NCI-H345 (cell line): Measurements from ENCODE around the gene AP5S1.
"Not testable (repeated sequence)": the region's sequence is repeated elsewhere in the genome, so short reads cannot be mapped to it uniquely, and the experiment has no call there.

Experiments used
- DNase-seq: peaks from one replicate; lab custom pipeline; 2025; lab: John Stamatoyannopoulos, UW

The AP5S1 gene

DNA sequence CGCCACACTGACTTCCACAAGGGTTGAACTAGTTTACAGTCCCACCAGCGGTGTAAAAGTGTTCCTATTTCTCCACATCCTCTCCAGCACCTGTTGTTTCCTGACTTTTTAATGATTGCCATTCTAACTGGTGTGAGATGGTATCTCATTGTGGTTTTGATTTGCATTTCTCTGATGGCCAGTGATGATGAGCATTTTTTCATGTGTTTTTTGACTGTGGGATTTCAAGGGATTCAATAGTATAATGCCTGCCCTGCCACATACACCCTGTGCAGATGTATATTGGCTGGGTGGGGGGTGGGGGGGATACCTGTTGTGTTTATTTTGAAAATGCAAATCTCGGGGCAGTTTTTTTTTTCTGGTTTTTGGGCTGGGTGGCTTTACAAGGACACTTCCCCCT, 26.2 kb upstream of the AP5S1 start:
- not testable (repeated sequence) for DNase-seq

DNA sequence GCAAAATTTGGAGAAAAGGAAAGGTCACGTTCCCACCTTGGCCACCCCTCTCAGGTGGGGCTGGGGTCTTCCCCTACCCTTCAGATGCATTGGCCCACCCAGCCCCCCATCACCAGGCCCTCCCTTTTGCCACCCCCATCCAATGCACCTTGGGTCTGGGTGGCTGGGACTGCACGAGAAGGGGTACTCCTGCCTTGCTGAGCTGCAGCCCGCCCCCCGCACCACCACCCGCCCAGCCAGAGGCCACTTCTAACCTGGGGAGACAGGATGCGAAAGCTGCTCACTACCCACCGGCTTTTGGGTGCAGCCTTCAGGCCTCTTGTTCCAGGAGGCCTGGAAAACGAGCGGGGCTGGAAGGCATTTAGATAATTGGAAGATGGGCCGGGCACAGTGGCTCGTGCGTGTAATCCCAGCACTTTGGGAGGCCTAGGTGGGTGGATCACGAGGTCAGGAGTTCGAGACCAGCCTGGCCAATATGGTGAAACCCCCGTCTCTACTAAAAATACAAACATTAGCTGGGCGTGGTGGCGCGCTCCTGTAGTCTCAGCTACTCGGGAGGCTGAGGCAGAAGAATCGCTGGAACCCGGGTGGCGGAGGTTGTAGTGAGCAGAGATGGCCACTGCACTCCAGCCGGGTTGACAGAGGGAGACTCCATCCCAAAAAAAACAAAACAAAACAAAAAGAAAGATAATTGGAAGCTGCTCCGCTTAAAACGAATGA, 25.5 kb upstream of the AP5S1 start:
- DNase-seq: no peak

DNA sequence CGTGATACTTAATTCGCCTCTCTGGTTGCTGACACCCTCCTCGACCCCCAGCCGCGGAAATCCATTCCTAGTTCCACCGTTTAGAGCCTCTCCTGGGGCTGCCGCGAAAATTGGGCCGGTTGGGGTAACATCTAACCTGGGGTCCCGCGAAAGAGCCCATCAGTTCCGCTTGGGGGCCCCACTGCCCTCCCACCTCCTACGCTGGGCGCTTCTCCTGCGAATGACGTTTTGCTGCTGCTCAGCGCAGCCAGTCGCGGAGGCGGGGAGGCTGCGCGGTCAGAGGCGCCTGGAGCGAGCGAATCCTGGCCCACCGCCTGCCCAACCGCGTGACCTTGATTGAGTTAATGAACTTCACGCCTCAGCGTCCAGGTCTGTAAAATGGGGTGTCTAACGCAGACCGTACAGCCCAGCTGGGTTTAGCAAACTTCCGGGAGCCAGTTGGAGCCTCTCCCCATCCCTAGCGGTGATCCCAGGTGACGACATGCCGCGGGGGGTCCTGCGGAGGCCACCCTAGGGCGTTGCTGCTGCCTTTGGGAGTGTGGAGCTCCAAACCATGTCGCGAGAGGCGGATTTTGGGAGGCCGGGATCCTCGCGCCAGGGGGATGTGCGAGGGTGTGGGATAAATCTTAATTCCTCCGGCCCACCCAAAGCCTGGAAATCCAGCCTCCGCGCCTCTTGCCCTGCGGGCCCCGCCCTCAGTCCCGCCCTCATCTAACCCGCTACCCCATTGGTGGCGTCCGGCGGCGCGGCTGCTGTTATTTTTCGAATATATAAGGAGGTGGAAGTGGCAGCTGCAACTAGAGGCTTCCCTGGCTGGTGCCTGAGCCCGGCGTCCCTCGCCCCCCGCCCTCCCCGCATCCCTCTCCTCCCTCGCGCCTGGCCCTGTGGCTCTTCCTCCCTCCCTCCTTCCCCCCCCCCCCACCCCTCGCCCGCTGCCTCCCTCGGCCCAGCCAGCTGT, 24.6 kb upstream of the AP5S1 start, which contains the start of gene CDC25B:
TSS of gene CDC25B (plus strand) at position 800 of the 958 bp plus-strand sequence. CDS start 222 bp downstream, outside the sequence.
- DNase-seq: peak; percentile 98

DNA sequence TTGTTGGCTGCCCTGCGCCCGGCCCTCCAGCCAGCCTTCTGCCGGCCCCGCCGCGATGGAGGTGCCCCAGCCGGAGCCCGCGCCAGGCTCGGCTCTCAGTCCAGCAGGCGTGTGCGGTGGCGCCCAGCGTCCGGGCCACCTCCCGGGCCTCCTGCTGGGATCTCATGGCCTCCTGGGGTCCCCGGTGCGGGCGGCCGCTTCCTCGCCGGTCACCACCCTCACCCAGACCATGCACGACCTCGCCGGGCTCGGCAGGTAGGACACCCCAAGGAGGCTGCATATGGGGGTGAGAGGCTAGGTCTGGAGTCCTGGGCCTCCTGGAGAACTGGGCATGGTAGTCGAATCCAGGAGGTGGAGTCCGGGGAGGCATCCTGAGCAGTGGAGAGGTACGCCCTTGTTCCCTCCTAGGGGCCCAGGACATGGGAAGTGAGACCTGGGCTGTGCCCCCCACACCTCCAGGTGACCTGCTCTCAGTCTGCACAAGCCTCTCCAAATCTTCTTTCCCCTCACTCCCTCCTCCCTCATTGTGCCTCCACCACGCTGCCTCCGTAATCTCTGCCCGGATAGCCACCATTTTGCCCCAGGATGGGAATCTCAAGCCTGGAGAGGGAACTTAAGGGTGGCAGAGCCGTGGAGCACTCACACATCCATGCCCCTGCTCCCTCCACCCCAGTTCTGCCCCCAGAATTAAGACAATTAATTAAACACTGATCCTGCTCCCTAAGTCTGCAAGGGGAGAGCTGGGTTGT, 23.7 kb upstream of the AP5S1 start:
- DNase-seq: no peak

DNA sequence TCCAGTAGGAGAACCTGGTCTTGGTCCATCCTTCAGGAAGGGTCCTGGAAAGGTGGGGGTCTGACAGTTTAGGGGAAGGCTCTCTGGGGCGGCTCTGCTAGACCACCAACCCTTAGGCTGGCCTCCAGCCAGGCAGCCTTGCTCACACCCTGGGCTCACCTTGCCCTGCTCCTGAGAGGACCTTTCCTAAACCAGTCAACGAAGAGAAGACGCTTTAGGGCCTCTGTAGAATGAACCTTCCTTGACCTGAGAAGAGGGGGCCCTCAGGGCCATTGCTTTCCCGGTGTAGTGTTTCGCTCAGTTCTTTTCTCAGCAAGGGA, 23.2 kb upstream of the AP5S1 start:
- no peak for DNase-seq

DNA sequence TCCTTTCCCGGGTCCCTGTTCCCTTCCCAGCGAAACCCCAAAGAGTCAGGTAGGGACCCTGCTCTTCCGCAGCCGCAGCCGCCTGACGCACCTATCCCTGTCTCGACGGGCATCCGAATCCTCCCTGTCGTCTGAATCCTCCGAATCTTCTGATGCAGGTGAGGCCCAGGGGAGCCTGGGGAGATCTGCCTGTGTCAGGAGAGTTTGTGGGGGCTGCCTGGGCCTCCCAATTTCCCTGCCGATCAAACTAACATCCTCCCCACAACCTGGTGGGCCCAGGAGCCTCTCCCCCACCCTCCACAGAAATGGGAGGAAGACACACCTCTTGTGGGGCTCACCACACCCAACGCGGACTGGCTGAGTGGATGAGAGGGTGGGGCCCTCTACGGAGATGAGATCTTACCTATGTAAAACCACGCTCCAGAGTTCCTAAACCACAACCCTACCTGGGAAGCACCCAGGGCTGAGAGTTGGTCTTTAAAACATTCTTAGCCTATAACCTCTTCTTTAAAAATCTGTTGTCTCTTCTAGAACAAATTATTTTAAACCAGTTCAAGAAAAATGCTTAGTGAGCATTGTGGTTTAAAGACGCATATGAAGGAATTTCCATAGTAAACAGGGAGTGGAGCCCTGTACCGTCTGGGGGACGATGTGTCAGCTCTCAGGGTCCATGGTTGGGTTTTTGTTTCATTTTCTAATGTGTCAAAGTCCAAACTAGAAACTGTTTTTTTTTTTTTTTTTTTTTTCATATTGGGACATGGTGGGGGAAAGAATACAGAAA, 22.6 kb upstream of the AP5S1 start:
- DNase-seq: no peak

DNA sequence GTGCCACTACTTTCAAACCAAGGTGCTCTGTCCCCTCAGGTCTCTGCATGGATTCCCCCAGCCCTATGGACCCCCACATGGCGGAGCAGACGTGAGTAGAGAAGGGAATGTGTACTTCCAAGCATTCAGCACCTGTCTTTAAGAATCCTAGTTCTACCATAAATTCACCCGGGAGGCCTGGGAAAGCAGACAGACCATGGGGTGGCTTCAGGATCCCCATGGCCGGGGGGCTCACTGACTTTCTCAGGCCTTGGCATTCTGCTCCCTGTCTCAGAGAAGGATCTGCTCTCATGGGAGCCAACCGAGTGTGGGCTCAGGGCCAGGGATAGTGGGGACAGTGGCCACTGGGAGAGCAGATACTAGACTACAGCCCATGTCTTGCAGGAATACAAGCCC, 22.0 kb upstream of the AP5S1 start:
- no peak for DNase-seq

DNA sequence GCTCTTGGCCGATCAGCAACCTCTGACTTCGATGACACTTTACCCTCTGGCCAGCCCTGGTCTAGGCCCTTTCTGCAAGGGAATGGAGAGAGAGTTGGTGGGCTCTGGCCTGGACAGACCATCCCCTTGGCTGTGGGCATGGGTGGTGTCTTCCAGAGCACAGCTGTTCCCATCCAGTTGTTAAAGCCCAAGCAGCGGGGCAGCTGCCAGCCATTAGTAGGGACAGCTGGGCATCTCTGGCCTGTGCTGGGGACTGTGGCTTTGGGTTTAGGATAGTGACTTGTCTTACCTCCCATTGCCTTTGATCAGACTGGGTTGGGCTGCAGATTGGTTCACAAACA, 21.5 kb upstream of the AP5S1 start:
- DNase-seq: no peak

DNA sequence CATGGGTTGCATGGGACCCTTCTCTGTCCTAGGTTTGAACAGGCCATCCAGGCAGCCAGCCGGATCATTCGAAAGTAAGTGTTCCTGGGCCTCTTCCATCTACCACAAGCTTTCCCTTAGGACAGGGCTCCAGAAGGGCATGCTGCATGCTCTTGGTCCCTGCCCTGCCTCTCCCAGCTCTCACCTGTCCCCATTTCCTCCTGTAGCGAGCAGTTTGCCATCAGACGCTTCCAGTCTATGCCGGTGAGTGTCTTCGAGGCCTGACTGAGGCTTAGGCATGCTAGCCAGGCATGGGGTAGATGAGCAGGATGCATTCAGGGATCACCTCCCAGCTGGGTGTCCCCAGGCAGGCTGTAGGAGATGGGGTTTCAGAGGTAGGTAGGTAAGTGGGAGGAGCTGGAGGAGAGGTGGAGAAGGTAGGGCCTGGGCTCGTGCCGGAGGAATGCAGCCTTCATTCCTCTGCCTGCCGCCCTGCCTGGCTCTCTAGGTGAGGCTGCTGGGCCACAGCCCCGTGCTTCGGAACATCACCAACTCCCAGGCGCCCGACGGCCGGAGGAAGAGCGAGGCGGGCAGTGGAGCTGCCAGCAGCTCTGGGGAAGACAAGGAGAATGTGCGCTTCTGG, 20.0 kb upstream of the AP5S1 start:
- no peak for DNase-seq

DNA sequence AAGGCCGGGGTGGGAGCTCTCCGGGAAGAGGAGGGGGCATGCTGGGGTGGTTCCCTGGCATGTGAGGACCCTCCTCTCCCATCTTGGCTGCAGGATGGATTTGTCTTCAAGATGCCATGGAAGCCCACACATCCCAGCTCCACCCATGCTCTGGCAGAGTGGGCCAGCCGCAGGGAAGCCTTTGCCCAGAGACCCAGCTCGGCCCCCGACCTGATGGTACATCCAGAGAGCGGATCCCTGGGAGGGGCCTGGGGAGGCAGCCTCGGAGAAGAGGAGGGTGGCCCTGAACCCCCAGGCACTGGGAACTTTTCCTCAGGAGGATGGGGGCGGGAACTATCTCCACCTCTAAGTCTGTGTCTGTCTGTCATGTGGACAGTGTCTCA, 19.5 kb upstream of the AP5S1 start:
- DNase-seq: no peak

DNA sequence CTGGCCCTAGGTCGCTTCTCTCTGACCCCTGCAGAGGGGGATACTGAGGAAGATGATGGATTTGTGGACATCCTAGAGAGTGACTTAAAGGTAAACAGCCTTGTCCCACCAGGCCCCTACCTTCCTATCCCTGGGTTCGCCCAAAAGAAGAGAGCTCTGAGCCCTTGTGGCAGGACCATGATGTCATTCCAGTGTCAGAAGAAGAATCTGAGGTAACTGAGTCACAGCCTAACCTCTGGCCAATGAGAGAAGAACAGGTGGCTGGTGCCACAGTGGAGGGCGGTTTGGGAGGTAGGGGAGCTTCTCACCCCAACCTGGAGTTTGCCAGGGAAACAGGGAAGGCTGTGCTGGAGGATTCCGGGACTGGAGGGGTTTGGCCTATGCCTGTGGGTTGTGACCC, 19.0 kb upstream of the AP5S1 start:
- no peak for DNase-seq

DNA sequence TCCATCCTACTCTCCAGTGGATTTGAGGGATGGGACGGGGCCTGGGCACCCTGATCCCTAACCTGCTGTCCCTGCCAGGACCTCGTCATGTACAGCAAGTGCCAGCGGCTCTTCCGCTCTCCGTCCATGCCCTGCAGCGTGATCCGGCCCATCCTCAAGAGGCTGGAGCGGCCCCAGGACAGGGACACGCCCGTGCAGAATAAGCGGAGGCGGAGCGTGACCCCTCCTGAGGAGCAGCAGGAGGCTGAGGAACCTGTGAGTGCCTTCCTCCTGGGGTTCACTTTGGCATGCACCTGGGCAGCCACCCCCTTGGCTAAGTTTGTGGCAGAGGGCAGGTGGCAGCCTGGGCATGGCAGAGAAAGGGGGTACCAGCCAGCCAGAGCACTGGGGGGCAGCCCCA, 18.5 kb upstream of the AP5S1 start:
- no peak for DNase-seq

DNA sequence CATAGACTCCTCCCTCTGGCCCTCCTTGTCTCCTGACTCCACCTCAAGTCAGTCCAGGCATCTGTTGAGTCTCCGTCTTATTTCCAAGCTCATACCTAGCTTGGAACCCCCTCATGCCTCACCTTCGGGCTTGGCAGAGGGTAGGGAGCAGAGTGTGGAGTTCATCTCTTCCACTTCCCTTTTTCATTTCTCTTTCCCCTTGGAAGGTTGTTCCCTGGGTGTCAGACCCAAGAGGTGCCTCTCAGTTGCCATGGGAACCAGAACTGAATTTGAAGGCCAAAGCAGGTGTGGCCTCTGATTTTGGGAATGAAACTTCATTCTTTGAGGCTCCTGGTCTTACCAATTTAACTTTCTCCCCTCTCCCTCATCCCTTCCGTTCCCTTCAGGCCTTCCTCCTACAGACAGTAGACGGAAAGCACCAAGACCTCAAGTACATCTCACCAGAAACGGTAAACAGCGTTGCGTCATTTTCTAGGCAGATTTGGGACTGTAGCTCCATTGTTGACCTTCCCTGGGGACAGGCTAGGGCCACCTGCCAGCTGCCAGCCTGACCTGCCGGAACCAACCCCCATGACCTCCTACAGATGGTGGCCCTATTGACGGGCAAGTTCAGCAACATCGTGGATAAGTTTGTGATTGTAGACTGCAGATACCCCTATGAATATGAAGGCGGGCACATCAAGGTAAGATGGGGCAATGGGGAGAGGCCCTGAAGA, 17.7 kb upstream of the AP5S1 start:
- no peak for DNase-seq

DNA sequence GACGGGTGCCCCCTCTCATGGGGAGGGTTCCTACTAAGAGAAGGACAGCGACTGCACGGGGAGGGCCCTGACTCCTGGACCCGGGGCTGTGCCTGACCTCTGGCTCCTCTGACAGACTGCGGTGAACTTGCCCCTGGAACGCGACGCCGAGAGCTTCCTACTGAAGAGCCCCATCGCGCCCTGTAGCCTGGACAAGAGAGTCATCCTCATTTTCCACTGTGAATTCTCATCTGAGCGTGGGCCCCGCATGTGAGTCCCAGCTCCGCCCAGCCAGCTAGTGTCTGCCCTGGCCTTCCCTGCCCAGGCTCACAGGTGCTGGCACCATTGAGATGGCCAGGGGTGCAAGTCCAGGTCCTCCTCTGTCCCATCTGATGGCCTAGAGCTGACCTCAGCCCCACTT, 17.1 kb upstream of the AP5S1 start:
- no peak for DNase-seq

DNA sequence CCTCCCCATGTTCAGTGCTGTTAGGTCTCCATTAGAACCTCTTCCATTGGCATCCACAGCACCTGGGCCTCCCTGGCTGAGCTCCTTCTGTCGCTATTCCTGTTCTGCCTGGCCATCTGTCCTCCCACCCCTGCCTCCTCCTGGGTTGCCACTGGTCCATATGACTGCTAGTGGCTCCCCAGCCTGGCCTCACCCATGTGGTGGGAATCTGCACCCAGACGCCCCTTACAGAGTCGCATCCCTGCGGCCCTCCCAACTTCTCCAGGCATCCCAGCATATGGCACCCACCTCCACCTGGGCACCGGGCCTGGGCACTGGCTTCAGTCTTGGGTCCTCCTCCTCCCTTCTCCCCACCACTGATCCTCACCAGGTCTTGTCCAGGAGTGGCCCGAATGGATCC, 16.5 kb upstream of the AP5S1 start:
- DNase-seq: no peak

DNA sequence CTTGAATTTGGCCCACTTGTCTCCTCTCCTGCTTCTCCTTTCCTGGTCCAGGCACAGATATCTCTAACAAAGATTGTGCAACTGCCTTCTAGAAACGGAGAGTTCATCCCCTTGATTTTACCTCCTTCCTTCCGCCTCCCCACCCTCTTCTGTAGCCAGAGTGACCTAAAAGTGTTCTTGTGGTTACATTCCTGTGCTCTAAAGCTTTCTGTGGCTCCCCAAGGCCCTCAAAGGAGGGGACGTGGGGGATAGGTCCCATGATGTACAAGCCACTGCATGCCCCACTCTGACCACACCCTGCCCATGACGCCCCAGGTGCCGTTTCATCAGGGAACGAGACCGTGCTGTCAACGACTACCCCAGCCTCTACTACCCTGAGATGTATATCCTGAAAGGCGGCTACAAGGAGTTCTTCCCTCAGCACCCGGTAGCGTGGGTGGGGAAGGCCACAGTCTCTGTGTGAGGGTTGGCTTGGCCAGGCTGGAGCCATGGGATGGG, 16.0 kb upstream of the AP5S1 start:
- DNase-seq: no peak

DNA sequence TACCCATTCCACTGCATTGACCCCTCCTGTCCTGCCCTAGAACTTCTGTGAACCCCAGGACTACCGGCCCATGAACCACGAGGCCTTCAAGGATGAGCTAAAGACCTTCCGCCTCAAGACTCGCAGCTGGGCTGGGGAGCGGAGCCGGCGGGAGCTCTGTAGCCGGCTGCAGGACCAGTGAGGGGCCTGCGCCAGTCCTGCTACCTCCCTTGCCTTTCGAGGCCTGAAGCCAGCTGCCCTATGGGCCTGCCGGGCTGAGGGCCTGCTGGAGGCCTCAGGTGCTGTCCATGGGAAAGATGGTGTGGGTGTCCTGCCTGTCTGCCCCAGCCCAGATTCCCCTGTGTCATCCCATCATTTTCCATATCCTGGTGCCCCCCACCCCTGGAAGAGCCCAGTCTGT, 15.6 kb upstream of the AP5S1 start:
- no peak for DNase-seq

DNA sequence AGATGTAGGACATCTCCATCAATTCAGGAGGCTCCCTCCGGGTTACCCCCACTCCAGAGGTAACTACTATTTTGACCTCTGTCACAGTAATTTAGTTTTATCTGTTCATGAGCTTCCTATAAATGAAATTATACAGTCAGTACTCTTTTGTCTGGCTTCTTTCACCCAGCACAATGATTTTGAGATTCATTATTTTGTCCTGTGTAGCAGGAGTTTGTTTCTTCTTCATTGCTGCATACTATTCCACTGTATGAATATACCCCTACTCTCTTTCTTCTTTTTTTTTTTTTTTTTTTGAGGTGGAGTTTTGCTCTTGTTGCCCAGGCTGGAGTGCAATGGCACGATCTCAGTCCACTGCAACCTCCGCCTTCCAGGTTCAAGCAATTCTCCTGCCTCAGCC, 11.8 kb upstream of the AP5S1 start:
- DNase-seq: no peak

DNA sequence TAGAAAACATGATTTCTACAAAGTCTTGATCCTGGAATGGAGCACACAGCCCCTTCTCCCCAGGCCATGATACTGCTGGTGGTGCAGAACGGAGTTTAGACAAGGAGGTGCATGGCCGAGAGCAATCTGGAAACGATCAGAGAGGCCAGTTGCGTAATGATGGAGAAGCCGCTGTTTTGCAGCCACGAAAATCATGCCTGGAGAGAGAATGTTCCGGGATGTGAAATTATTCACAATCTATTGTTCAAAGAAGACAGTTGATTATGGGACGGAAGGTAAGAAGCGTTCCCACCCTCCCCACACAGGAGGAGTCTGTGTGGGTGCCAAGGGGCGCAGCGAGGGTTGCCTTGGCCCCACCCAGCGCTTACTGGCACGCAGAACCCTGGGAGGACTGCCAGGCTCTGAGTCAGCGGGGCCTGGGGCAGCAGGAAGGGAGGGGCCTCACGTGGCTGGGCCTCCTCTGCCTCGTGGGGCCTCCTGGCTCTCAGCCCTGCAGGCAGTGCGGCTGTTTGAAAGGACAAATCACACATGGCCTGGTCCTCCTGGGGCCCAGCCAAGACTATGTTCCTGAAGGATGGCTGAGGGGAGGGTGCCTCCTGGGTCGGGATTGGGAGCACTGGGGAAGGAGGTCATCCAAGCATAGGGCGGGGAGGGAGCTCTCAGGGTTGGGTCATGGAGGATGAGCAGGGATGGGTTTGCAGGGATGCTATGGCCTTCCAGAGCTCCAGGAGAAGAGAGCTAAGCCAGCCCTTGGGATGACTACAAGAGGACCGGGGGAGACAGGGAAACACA, 8.7 kb upstream of the AP5S1 start:
- DNase-seq: peak; percentile 98

DNA sequence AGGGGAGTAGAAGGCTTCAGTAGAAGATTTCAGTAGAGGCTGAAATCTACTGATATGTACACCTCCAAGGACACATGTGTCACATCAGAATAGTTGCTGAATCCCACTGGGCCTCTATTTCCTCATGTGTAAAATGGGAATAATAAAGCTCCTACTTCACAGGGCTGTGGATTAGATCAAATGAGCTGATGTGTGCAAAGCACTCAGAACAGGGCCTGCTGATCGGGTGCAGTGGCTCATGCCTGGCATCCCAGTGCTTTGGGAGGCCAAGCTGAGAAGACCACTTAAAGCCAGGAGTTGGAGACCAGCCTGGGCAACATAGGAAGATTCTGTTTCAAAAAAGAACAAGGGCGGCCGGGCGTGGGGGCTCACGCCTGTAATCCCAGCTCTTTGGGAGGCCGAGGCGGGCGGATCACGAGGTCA, 8.1 kb upstream of the AP5S1 start:
- DNase-seq: no peak
